ENCODE data around the gene TRABD. TPM values are rescaled to one million over a fixed set of nuclear protein-coding genes. Genes with fewer than 3 reads are reported as not detected.

Gene TRABD
- total RNA-seq, 1 donor from 2014 or later, result 45.0 TPM

- DNase-seq (ENCODE audit: extremely low read depth, low read depth, low spot score), result no peak
Measured at GRCh38 chr22:50233223-50233622, 47.5 kb downstream of the TRABD start.

DNA sequence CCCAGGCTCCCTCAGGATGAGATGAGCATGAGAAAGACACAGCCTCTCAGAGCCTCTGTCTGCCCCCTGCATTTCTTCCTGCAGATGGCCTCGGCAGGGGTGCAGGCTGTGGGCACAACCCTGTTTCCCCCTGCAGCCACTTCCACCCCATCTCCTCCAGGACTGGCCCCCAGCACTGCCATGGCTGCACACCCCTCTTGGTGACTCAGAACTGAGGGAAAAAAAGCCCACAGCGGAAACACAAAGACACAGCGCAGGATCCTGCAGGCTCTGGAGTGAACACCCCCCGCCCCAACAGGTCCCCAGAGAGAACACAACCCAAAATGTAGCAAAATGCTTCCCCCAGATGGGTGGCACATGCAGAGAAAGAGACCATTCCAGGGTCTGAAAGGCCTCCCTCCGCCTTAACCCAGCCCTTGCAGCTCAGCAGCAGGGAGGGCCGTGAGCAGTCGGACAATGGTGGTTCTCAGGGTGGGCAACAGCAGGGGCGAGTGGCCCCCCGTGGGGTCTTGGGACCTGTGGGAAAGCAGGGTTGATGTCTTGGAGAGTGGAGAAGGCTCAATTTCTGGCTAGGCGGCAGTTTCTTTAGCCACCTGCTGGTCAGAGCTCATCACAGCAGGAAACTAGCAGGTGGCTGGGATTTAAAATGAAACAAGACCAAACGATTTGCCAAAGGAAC, 51.2 kb downstream of the TRABD start:
- DNase-seq (ENCODE audit: extremely low read depth, low read depth, low spot score), result no peak

- DNase-seq (ENCODE audit: extremely low read depth, low read depth, low spot score), result no peak
Measured at GRCh38 chr22:50238755-50239154, 53.0 kb downstream of the TRABD start.

DNA sequence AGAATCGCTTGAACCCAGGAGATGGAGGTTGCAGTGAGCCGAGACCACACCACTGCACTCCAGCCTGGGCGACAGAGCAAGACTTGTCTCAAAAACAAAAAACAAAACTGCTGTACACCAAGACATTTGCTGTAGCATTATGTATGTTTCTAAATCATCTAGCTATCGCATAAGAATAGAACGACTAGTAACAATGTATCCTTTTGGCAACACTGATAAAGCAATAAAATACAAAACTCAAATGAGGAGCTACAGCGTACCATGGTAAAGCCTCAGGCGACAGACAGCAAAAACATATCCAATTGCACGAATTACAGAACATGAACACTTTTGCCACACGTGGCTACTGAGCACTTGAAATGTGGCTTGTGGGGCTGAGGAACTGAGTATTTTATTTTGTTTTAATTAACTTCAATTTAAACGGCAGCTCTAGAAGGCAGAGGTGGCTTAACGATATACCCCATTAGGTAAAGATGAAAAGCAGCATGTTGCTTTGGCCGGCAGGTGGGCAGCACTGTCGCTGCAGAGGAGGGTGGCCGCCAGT, 56.8 kb downstream of the TRABD start:
- no peak for DNase-seq (ENCODE audit: extremely low read depth, low read depth, low spot score)

- no peak for DNase-seq (ENCODE audit: extremely low read depth, low read depth, low spot score)
Measured at GRCh38 chr22:50243685-50244419, 58.1 kb downstream of the TRABD start.

- no peak for DNase-seq (ENCODE audit: extremely low read depth, low read depth, low spot score)
Measured at GRCh38 chr22:50244420-50245213, 58.9 kb downstream of the TRABD start, which contains the start of gene TUBGCP6. TSS of gene TUBGCP6 (minus strand) at chr22:50245023. CDS start at chr22:50244459, 564 bp downstream.

GRCh38 chr22:50245214-50246072, 59.7 kb downstream of the TRABD start:
- DNase-seq (ENCODE audit: extremely low read depth, low read depth, low spot score), result no peak

DNA sequence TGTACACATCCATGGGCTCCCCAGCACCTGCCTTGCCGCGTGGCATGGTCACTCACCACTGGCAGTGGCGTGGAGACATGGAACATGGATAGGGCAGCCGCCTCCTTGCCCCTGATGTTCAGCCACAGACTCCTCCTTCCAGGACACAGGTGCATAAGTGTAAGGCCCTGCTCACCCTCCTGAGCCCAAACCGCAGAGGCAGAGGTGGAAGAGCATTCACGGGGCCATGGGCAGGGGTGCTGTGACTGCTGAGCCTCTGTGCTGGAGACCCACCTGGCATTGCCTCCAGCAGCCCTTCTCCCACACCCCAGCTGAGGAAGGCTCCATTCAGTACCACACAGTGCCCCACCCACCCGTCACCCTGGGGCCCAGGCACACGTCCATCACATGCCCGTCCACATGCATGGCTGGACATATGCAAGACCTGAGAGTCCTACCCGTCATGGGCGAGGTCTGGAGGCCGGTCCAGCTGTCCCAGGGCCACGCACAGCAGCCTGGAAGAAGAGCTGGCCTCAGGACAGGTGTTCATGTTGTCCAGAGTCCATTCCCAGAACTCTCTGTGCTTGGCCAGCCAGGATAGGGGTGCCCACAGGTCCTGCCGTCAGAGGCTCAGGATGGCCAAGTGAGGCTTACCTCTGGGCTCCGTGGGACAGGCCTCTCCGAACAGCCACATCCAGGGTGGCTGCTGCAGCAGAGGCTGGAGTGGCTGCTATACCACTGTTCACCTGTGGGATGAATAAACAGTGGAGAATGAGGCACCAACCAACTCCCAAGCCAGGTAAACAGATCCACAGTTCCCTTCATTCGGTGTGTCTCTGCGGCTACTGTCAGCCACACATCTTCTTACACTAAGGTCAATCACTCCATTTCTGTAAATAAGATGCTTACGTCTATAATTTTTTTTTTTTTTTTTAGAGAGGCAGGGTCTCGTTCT, 60.8 kb downstream of the TRABD start:
- no peak for DNase-seq (ENCODE audit: extremely low read depth, low read depth, low spot score)

DNA sequence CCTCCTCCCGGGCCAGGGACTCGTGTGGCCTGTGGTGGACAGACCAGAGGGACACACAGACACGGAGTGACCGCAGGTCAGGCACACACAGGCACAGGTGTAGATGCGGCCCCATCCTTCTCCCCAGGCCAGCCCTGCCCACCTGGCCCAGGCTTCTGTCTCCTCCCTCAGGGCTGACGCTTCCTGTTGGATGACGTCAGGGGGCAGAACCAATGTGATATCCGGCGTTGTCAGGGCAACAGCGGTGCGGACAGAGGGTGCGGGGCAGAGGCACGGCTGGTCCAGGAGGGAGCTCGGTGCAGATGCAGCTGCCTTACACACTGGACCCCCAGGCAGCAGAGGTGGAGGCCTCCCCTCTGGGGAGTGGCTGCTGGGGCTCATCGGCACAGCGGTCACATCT, 62.0 kb downstream of the TRABD start:
- no peak for DNase-seq (ENCODE audit: extremely low read depth, low read depth, low spot score)

DNA sequence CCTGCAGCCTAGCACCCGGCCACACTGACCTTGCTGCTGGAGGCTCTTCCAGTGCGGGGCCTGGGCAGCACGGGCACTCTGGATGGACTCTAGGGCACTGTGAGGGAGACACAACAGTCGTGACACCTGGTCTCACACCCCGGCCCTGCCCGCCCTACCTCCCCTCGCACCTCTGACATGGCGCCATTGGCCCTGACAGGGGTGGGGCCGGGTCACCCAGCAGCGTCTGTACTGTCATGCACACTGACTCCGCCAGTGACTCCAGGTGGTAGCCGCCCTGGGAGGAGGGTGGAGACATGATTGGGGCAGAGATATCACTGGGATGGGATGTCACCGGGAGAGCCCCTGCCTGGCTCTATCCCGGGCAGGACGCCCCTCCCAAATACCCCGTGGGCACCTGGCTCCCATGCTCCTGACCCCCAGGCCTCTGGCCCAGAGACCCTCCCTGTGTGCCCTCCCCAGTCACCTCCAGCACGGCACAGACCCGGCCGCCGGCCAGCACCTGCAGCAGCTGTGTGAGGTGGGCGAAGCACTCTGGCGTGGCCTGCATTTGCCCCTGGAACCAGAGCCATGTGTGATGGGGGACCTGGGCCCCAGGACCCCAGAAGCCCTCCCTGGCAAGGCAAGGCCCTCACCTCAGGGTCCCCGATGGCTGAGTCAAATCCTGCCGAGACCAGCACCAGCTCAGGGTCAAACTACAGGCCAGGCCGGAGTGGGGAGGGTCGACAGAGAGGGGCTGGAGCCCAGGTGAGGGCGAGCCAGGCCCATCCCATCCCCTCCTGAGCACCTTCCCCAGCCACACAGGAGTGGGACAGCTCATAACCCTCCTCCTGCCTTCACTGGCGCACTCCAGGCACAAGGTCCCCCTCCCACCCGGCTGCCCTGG, 62.7 kb downstream of the TRABD start:
- no peak for DNase-seq (ENCODE audit: extremely low read depth, low read depth, low spot score)

Other genes starting within 250 kb of the TRABD start
- 116 and 197 TPM in 2 replicates for gene PIM3, start 225.1 kb upstream of the TRABD start, total RNA-seq
- not detected in 2 replicates for gene IL17REL, start 173.1 kb upstream of the TRABD start, total RNA-seq
- gene TTLL8, start 127.6 kb upstream of the TRABD start, total RNA-seq, result not detected in 2 replicates
- gene MLC1, start 100.5 kb upstream of the TRABD start, total RNA-seq, result not detected in 2 replicates
- 2.1 and 11.7 TPM in 2 replicates for gene MOV10L1, start 95.9 kb upstream of the TRABD start, total RNA-seq
- 1.1 and 1.7 TPM in 2 replicates for gene PANX2, start 15.2 kb upstream of the TRABD start, total RNA-seq
- 26.2 and 29.3 TPM in 2 replicates for gene SELENOO, start 15.1 kb downstream of the TRABD start, total RNA-seq
- 24.3 and 47.1 TPM in 2 replicates for gene TUBGCP6, start 59.1 kb downstream of the TRABD start, total RNA-seq
- 49.1 and 55.5 TPM in 2 replicates for gene HDAC10, start 65.4 kb downstream of the TRABD start, total RNA-seq
- gene MAPK12, start 75.8 kb downstream of the TRABD start, total RNA-seq, result 72.5 and 74.8 TPM in 2 replicates
- 34.5 and 39.3 TPM in 2 replicates for gene MAPK11, start 84.5 kb downstream of the TRABD start, total RNA-seq
- gene PLXNB2, start 121.7 kb downstream of the TRABD start, total RNA-seq, result 130 and 233 TPM in 2 replicates
- 6.4 and 15.2 TPM in 2 replicates for gene DENND6B, start 141.1 kb downstream of the TRABD start, total RNA-seq
- gene PPP6R2, start 157.4 kb downstream of the TRABD start, total RNA-seq, result 46.5 and 67.4 TPM in 2 replicates